Adrenal gland (tissue), 5 donors: ENCODE measurements around the gene MTCL3.

Source experiments
- CTCF ChIP-seq, 6 experiments: fragments of 450-650 bp in 4 of 6; fragments of 200-600 bp in 2 of 6; sonication (generic) in 1 of 6; IDR thresholded peaks; 1 replicate in 5 of 6; 2 replicates in 1 of 6; pipeline versions ENCODE4 v1.5.1 to v1.8.0; 2016 to 2021; ENCODE audit warnings: antibody characterized with exemption in 6 of 6, mild to moderate bottlenecking in 2 of 6, moderate library complexity in 1 of 6
- POLR2A ChIP-seq, 2 donors: fragments of 450-650 bp; IDR thresholded peaks; one replicate each; pipeline ENCODE4 v1.6.1; 2017; ENCODE audit warnings: antibody characterized with exemption in 2 of 2, mild to moderate bottlenecking in 2 of 2, moderate library complexity in 1 of 2
- donor health status: DM: no; HTN: no; CAD: no.

GRCh38 chr6:127533736-127534135, 14.6 kb upstream of the MTCL3 start:
- TF ChIP-seq CTCF (IDR thresholded peaks at IDR 0.05) (no peak), POLR2A (IDR thresholded peaks at IDR 0.05) (no peak)
